ENCODE results near the gene DOCK2. TPM values are rescaled to one million over a fixed set of nuclear protein-coding genes. Genes with fewer than 3 reads are reported as not detected.

Gene DOCK2
- total and polyA plus RNA-seq, 2 donors from 2014 or later, result 1.0 to 42.0 TPM

DNA sequence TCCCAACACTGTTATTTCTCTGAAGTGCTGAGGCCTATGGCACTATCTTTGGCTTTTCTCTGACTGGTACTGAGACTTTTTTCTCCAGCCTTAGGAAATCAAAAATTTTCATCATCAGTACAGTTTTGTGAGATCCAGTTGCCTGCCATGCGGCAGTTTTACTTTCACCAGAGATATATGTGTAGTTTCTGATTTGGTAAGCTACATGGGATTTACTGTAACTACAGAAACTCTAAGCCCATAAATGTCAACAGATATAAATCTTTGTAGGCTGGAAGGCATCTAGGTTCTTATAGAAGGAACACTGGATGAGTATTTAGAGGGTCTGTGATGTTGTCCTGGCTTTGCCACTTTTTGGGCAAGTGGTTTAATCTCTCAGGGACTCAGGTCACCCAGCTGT, 69.0 kb downstream of the DOCK2 start:
- DNase-seq, result peak in 1 of 5 donors; percentile 52
- intact Hi-C loops (cut with DNase I), result no loop called here

DNA sequence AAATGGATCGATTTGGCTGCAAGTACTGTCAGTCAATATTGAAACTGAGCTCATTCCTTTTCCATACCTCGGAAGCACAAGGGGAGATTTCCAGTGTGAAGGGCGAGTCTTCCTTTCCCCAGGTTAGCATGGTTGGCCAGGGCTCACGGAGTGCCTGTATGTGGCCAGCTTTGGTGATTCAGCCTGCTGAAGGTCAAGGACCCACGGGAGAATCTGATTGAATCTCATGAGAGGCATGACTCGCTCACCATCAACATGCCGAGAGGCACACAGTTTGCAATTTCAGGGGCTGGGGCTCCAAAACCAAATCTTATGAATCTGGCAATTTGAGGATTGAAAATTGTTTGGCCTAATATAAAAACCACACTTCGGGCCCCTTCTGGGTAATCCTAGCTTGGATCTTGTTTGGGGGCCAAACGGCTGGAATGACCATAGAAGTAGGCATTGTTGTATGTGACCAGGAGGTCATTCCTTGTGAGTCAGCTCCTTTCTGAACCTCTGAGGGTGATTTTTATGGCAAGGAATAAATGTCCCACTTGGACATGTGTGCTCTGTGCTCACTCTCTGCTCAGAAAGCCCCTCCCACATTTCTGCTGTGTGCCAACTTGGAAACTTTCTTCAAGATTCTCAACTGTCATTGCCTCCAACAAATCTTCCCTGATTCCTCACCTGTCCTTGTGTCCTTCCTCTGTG, 69.8 kb downstream of the DOCK2 start:
- no peaks in the 10 kb centered on the region for H3K9me3 ChIP-seq (ENCODE audit: control insufficient read depth in 2 of 3, insufficient read depth in 1 of 3, low read length in 3 of 3)
- H3K9ac ChIP-seq (ENCODE audit: low read length in 3 of 3), result no peak overlapping the region
- no peak for DNase-seq
- no peaks in the 10 kb centered on the region for H3K27me3 ChIP-seq (ENCODE audit: control insufficient read depth, insufficient read depth, low read length)
- H3K4me3 ChIP-seq (ENCODE audit: low read length in 3 of 3), result no peak overlapping the region
- intact Hi-C loops (cut with DNase I), result no loop called here
- H3K36me3 ChIP-seq (ENCODE audit: control insufficient read depth in 2 of 3, insufficient read depth in 3 of 3, low read length in 3 of 3), result no peaks in the 10 kb centered on the region
- no peak overlapping the region for H3K27ac ChIP-seq (ENCODE audit: low read depth in 2 of 2, low read length in 2 of 2)
- no peak for FAIRE-seq
- H3K4me1 ChIP-seq (ENCODE audit: control insufficient read depth in 2 of 3, insufficient read depth in 2 of 3, low read depth in 1 of 3, low read length in 3 of 3), result peaks cover 0 to 19% (median 0%) of the 10 kb centered on the region in 3 donors
- TF ChIP-seq, protein P1, sequence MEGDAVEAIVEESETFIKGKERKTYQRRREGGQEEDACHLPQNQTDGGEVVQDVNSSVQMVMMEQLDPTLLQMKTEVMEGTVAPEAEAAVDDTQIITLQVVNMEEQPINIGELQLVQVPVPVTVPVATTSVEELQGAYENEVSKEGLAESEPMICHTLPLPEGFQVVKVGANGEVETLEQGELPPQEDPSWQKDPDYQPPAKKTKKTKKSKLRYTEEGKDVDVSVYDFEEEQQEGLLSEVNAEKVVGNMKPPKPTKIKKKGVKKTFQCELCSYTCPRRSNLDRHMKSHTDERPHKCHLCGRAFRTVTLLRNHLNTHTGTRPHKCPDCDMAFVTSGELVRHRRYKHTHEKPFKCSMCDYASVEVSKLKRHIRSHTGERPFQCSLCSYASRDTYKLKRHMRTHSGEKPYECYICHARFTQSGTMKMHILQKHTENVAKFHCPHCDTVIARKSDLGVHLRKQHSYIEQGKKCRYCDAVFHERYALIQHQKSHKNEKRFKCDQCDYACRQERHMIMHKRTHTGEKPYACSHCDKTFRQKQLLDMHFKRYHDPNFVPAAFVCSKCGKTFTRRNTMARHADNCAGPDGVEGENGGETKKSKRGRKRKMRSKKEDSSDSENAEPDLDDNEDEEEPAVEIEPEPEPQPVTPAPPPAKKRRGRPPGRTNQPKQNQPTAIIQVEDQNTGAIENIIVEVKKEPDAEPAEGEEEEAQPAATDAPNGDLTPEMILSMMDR (IDR thresholded peaks at IDR 0.05; ENCODE audit: borderline replicate concordance, extremely low read depth, insufficient read depth), result no peak

More for the DNA sequence above, 69.0 kb downstream of the DOCK2 start:
- no peak for FAIRE-seq
- H3K4me3 ChIP-seq (ENCODE audit: low read length in 3 of 3), result no peak overlapping the region
- no peak overlapping the region for H3K9ac ChIP-seq (ENCODE audit: low read length in 3 of 3)
- no peak overlapping the region for H3K27ac ChIP-seq (ENCODE audit: low read depth in 2 of 2, low read length in 2 of 2)
- H3K4me1 ChIP-seq (ENCODE audit: control insufficient read depth in 2 of 3, insufficient read depth in 2 of 3, low read depth in 1 of 3, low read length in 3 of 3), result peaks cover 0 to 12% (median 0%) of the 10 kb centered on the region in 3 donors
- TF ChIP-seq, protein P1 (IDR thresholded peaks at IDR 0.05; ENCODE audit: borderline replicate concordance, extremely low read depth, insufficient read depth), result no peak
- no peaks in the 10 kb centered on the region for H3K27me3 ChIP-seq (ENCODE audit: control insufficient read depth, insufficient read depth, low read length)
- H3K9me3 ChIP-seq (ENCODE audit: control insufficient read depth in 2 of 3, insufficient read depth in 1 of 3, low read length in 3 of 3), result no peaks in the 10 kb centered on the region
- H3K36me3 ChIP-seq (ENCODE audit: control insufficient read depth in 2 of 3, insufficient read depth in 3 of 3, low read length in 3 of 3), result no peaks in the 10 kb centered on the region

DNA sequence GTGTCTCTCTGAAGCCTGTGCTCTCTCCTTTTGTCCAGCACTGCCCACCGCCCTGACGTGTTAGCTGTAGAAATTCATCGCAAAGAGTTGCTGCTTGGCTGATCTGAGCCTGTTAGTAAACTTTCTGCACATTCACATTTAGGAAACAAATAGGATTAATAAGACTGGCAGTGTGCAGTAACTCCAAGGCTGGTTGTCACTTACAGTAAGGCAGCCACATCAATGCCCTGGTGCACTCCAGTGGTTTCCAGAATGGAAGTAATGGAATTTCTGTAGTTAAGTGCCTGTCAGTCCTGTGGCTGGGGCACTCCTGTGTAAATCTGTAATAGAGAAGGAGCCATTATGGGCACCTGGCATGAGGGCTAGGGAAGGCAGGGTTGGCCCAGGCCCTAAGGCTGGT, 70.6 kb downstream of the DOCK2 start:
- no peaks in the 10 kb centered on the region for H3K9me3 ChIP-seq (ENCODE audit: control insufficient read depth in 2 of 3, insufficient read depth in 1 of 3, low read length in 3 of 3)
- peaks cover 0 to 18% (median 0%) of the 10 kb centered on the region in 3 donors for H3K4me1 ChIP-seq (ENCODE audit: control insufficient read depth in 2 of 3, insufficient read depth in 2 of 3, low read depth in 1 of 3, low read length in 3 of 3)
- FAIRE-seq, result no peak
- intact Hi-C loops (cut with DNase I), result no loop called here
- H3K36me3 ChIP-seq (ENCODE audit: control insufficient read depth in 2 of 3, insufficient read depth in 3 of 3, low read length in 3 of 3), result no peaks in the 10 kb centered on the region
- H3K4me3 ChIP-seq (ENCODE audit: low read length in 3 of 3), result no peak overlapping the region
- no peak overlapping the region for H3K9ac ChIP-seq (ENCODE audit: low read length in 3 of 3)
- DNase-seq, result peak in 4 of 5 donors; percentile 45 to 80 (median 76)
- no peaks in the 10 kb centered on the region for H3K27me3 ChIP-seq (ENCODE audit: control insufficient read depth, insufficient read depth, low read length)
- TF ChIP-seq, protein P1 (IDR thresholded peaks at IDR 0.05; ENCODE audit: borderline replicate concordance, extremely low read depth, insufficient read depth), result no peak
- H3K27ac ChIP-seq (ENCODE audit: low read depth in 2 of 2, low read length in 2 of 2), result no peak overlapping the region

Data from kidney (tissue), 14 donors.